Large intestine (tissue), 3 donors: ENCODE data around the gene ANTXR2. TPM values are rescaled to one million over a fixed set of nuclear protein-coding genes. Genes with fewer than 3 reads are reported as not detected.

ENCODE experiments used
- DNase-seq, 2 donors: peaks; one replicate each; pipeline versions ENCODE4 v3.0.0 to v3.0.0-alpha.2; 2013
- H3K27ac ChIP-seq: one replicate; pipeline ENCODE4 v1.5.1; 2013; ENCODE audit warnings: low read length
- H3K27me3 ChIP-seq: 2 replicates; pipeline ENCODE4 v1.6.1; 2013; ENCODE audit warnings: low read length; ENCODE audit not compliant: control insufficient read depth, insufficient read depth
- H3K36me3 ChIP-seq: 2 replicates; pipeline ENCODE4 v1.6.1; 2013; ENCODE audit warnings: low read length; ENCODE audit not compliant: control insufficient read depth, insufficient read depth
- H3K4me1 ChIP-seq: one replicate; pipeline ENCODE4 v1.6.1; 2013; ENCODE audit warnings: low read length; ENCODE audit not compliant: control insufficient read depth, insufficient read depth
- H3K4me3 ChIP-seq: one replicate; pipeline ENCODE4 v1.5.1; 2013; ENCODE audit warnings: low read length
- H3K9me3 ChIP-seq: one replicate; pipeline ENCODE4 v1.6.1; 2013; ENCODE audit warnings: mild to moderate bottlenecking, low read depth, low read length, moderate library complexity; ENCODE audit not compliant: control insufficient read depth
- whole genome bisulfite sequencing: methylation state at CpG from one replicate; pipeline ENCODE4 v1.1.5; 2013; ENCODE audit warnings: low lambda C conversion rate; ENCODE audit not compliant: insufficient coverage; 5-methylcytosine and 5-hydroxymethylcytosine counted together
- polyA plus RNA-seq: library from polyadenylated mRNA; unstranded; fragments of 120-200 nt; gene quantifications from one replicate; pipeline ENCODE4 v1.2.1, GENCODE V29; 2013

The ANTXR2 gene
- polyA plus RNA-seq, 1 donor = 36.3 TPM

GRCh38 chr4:79964400-79965211 lies 108.4 kb downstream of the ANTXR2 start:
- WGBS = no CpG with 5 or more reads among the region's 60 CpGs
- peak overlapping the region; percentile 19 for H3K4me3 ChIP-seq
- DNase-seq = peak; percentile 3 to 52
- H3K27ac ChIP-seq = no peak overlapping the region
- H3K27me3 ChIP-seq = peaks cover 4% of the 10 kb centered on the region
- H3K4me1 ChIP-seq = no peaks in the 10 kb centered on the region
- H3K36me3 ChIP-seq = no peaks in the 10 kb centered on the region
- H3K9me3 ChIP-seq = peaks cover 5% of the 10 kb centered on the region

DNA sequence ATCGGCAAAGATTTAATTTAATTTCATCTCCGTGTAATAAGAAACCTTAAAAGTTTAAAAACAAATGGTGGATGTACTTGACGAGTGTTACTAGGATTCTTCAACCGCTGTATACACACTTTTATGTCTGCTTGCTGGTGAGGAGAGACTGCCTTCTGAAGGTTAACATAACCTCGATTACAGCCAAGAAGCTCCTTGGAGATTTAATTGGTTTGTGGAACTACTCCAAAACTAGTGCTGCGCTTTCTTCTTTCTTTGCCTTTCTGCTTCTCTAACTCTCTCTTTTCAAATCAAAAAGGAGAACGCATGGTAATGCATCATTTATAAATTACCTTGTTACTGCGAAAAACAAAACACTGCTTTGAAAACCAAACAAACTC lies 109.0 kb downstream of the ANTXR2 start:
- H3K4me1 ChIP-seq = no peaks in the 10 kb centered on the region
- H3K27me3 ChIP-seq = peaks cover 4% of the 10 kb centered on the region
- DNase-seq = no peak
- H3K9me3 ChIP-seq = peaks cover 5% of the 10 kb centered on the region
- no peak overlapping the region for H3K4me3 ChIP-seq
- H3K27ac ChIP-seq = no peak overlapping the region
- H3K36me3 ChIP-seq = no peaks in the 10 kb centered on the region
- WGBS = 97% methylated on average over 6 of the region's 8 CpGs

DNA sequence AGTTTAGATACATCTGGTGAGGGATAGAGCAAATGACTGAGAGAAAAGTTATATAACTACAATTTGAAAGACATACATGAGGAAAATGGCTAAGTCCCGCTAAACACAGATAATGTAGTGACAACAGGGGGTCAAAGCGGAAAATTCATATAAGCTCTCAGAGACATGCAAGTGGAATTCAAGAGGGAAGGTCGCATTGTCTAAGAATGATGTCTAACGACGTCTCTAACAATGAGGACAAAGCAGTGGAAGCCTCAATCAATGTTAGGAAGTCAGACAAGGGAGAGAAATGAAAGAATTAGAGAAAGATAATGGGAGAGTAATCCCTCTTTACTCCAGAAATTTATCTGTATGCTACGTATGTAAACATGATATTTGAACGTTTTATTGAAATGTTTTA lies 113.4 kb downstream of the ANTXR2 start:
- DNase-seq = no peak
- Histone ChIP-seq H3K27ac (no peak overlapping the region), H3K4me3 (no peak overlapping the region), H3K36me3 (no peaks in the 10 kb centered on the region), H3K27me3 (no peaks in the 10 kb centered on the region), H3K9me3 (peaks cover 2% of the 10 kb centered on the region), H3K4me1 (no peaks in the 10 kb centered on the region)
- 100% methylated on average over 3 of the region's 7 CpGs for WGBS

DNA sequence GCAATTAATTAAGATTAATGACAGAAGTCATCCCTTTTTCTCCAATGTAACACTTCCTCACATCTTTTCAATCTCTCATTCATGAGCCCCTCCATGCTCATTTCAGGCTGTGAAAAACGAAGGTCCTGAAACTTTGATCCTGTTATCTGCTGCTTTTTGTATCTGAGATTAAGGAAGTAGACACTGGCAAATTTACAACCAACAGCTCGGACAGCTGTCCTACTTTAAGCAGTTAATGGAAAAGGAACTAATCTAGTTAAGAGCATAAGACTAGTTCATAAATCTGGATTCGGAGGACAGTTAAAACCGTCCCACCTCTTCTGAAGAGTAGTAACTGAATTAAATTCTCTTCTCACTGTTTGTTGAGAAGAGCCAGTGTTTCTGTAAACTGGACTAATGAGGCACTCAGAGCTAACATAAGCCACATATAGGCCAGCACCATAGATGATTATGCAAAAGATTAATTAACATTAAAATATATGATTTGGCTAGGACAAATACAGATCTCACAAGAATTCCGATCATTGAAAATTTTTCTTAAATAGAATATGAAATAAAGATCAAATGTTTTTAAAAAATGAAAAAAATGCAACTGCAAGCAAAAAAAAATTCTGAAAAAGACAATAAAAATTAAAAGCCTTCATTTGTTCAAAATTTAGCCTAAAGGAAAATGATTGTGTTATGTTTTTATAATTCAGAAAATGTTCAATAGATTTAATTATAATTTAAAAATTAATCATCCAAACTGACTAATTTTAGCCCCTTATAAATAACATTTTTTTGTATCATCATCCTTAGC lies 114.4 kb downstream of the ANTXR2 start:
- 39% methylated on average over 4 of the region's 5 CpGs for WGBS
- Histone ChIP-seq H3K4me3 (no peak overlapping the region), H3K4me1 (no peaks in the 10 kb centered on the region), H3K27me3 (no peaks in the 10 kb centered on the region), H3K36me3 (no peaks in the 10 kb centered on the region), H3K27ac (no peak overlapping the region), H3K9me3 (no peaks in the 10 kb centered on the region)
- no peak for DNase-seq

- no peak for DNase-seq
- WGBS = 100% methylated on average over 1 of the region's 2 CpGs
- H3K27ac ChIP-seq = no peak overlapping the region
Observed at GRCh38 chr4:79949178-79949577, 123.9 kb downstream of the ANTXR2 start.

GRCh38 chr4:79948739-79949138 lies 124.3 kb downstream of the ANTXR2 start:
- no peak for DNase-seq
- Histone ChIP-seq H3K27me3 (no peaks in the 10 kb centered on the region), H3K4me3 (no peak overlapping the region)

More at GRCh38 chr4:79949178-79949577, 123.9 kb downstream of the ANTXR2 start:
- Histone ChIP-seq H3K27me3 (no peaks in the 10 kb centered on the region), H3K9me3 (no peaks in the 10 kb centered on the region), H3K36me3 (no peaks in the 10 kb centered on the region), H3K4me1 (no peaks in the 10 kb centered on the region), H3K4me3 (no peak overlapping the region)

GRCh38 chr4:79948261-79948660 lies 124.8 kb downstream of the ANTXR2 start:
- Histone ChIP-seq H3K36me3 (no peaks in the 10 kb centered on the region), H3K27ac (no peak overlapping the region), H3K9me3 (no peaks in the 10 kb centered on the region), H3K4me1 (no peaks in the 10 kb centered on the region), H3K27me3 (no peaks in the 10 kb centered on the region), H3K4me3 (no peak overlapping the region)
- DNase-seq = no peak
- 83% methylated on average over 3 of the region's 3 CpGs for WGBS

More at GRCh38 chr4:79948739-79949138, 124.3 kb downstream of the ANTXR2 start:
- H3K27ac ChIP-seq = no peak overlapping the region
- no peaks in the 10 kb centered on the region for H3K4me1 ChIP-seq
- H3K36me3 ChIP-seq = no peaks in the 10 kb centered on the region
- H3K9me3 ChIP-seq = no peaks in the 10 kb centered on the region

- no peak for DNase-seq
- no CpG with 5 or more reads among the region's 1 CpG for WGBS
Observed at GRCh38 chr4:79947386-79947785, 125.6 kb downstream of the ANTXR2 start.

GRCh38 chr4:79935274-79935673 lies 137.8 kb downstream of the ANTXR2 start:
- no peak overlapping the region for H3K27ac ChIP-seq
- 33% methylated on average over 1 of the region's 1 CpG for WGBS
- peak in 1 of 2 donors; percentile 30 for DNase-seq

More at GRCh38 chr4:79947386-79947785, 125.6 kb downstream of the ANTXR2 start:
- H3K4me1 ChIP-seq = no peaks in the 10 kb centered on the region
- H3K9me3 ChIP-seq = no peaks in the 10 kb centered on the region
- H3K27me3 ChIP-seq = no peaks in the 10 kb centered on the region
- H3K36me3 ChIP-seq = no peaks in the 10 kb centered on the region
- H3K4me3 ChIP-seq = no peak overlapping the region
- H3K27ac ChIP-seq = no peak overlapping the region

GRCh38 chr4:79934660-79935059 lies 138.4 kb downstream of the ANTXR2 start:
- WGBS = 92% methylated on average over 2 of the region's 2 CpGs
- H3K4me1 ChIP-seq = peaks cover 5% of the 10 kb centered on the region
- no peaks in the 10 kb centered on the region for H3K9me3 ChIP-seq
- H3K4me3 ChIP-seq = no peak overlapping the region
- no peak overlapping the region for H3K27ac ChIP-seq
- H3K27me3 ChIP-seq = no peaks in the 10 kb centered on the region
- DNase-seq = no peak
- H3K36me3 ChIP-seq = no peaks in the 10 kb centered on the region

More at GRCh38 chr4:79935274-79935673, 137.8 kb downstream of the ANTXR2 start:
- no peaks in the 10 kb centered on the region for H3K36me3 ChIP-seq
- H3K27me3 ChIP-seq = no peaks in the 10 kb centered on the region
- H3K4me1 ChIP-seq = peaks cover 5% of the 10 kb centered on the region
- no peaks in the 10 kb centered on the region for H3K9me3 ChIP-seq
- no peak overlapping the region for H3K4me3 ChIP-seq
